HG03565 (cell line): Measurements from ENCODE around the gene GALNT7.
A peak's percentile ranks its signal among the peaks of the same experiment; 100 is the strongest.
"Not testable (repeated sequence)": the region's sequence is repeated elsewhere in the genome, so short reads cannot be mapped to it uniquely, and the experiment has no call there.

ENCODE experiments used
- ATAC-seq: cut with Tn5 transposase; IDR thresholded peaks from one replicate; pipeline ENCODE4 v1.9.1; 2021; ENCODE audit warnings: mild to moderate bottlenecking, moderate library complexity; ENCODE audit not compliant: unreplicated experiment

Gene GALNT7

GRCh38 chr4:173168396-173169177 lies at the start of gene GALNT7:
GALNT7 (plus strand) TSS chr4:173168811; CDS start chr4:173168836, 25 bp downstream.
- peak; percentile 14 for ATAC-seq

- ATAC-seq, result not testable (repeated sequence)
Observed at GRCh38 chr4:173118819-173119218, 49.8 kb upstream of the GALNT7 start.

- ATAC-seq, result no peak
Observed at GRCh38 chr4:173119818-173120217, 48.8 kb upstream of the GALNT7 start.

- peak; percentile 92 for ATAC-seq
Observed at GRCh38 chr4:173121076-173121561, 47.5 kb upstream of the GALNT7 start.

- ATAC-seq, result no peak
Observed at GRCh38 chr4:173124209-173124865, 44.3 kb upstream of the GALNT7 start.

- no peak for ATAC-seq
Observed at GRCh38 chr4:173125216-173125812, 43.3 kb upstream of the GALNT7 start.

GRCh38 chr4:173128199-173128890 lies 40.3 kb upstream of the GALNT7 start:
- ATAC-seq, result no peak

GRCh38 chr4:173130687-173131086 lies 37.9 kb upstream of the GALNT7 start:
- ATAC-seq, result no peak

GRCh38 chr4:173134426-173134825 lies 34.2 kb upstream of the GALNT7 start:
- ATAC-seq, result no peak

GRCh38 chr4:173135241-173135847 lies 33.3 kb upstream of the GALNT7 start:
- ATAC-seq, result no peak

GRCh38 chr4:173138624-173139023 lies 30.0 kb upstream of the GALNT7 start:
- no peak for ATAC-seq

- no peak for ATAC-seq
Observed at GRCh38 chr4:173139561-173139960, 29.1 kb upstream of the GALNT7 start.

GRCh38 chr4:173145131-173145530 lies 23.5 kb upstream of the GALNT7 start:
- no peak for ATAC-seq

- ATAC-seq, result no peak
Observed at GRCh38 chr4:173146456-173146855, 22.2 kb upstream of the GALNT7 start.

- no peak for ATAC-seq
Observed at GRCh38 chr4:173151496-173151895, 17.1 kb upstream of the GALNT7 start.

GRCh38 chr4:173152104-173152503 lies 16.5 kb upstream of the GALNT7 start:
- ATAC-seq, result no peak

- no peak for ATAC-seq
Observed at GRCh38 chr4:173153445-173153844, 15.2 kb upstream of the GALNT7 start.

GRCh38 chr4:173159791-173160190 lies 8.8 kb upstream of the GALNT7 start:
- no peak for ATAC-seq

GRCh38 chr4:173160871-173161270 lies 7.7 kb upstream of the GALNT7 start:
- ATAC-seq, result no peak

GRCh38 chr4:173161311-173161710 lies 7.3 kb upstream of the GALNT7 start:
- no peak for ATAC-seq

GRCh38 chr4:173165706-173166105 lies 2.9 kb upstream of the GALNT7 start:
- no peak for ATAC-seq
